SK-N-SH treated with all-trans-retinoic acid at 6 μM for 48 hours (cell line): ENCODE measurements around the gene ACOXL.

Source experiments
- ATAC-seq: fragments of 200-7000 bp; cut with Tn5 transposase; 3 replicates; pipeline ENCODE4 v1.9.1; 2020; ENCODE audit warnings: mild to moderate bottlenecking, moderate library complexity
- ARNTL ChIP-seq: fragments of 450-650 bp; formaldehyde crosslinking; IDR thresholded peaks from 2 replicates; pipeline ENCODE4 v1.5.0; 2020; ENCODE audit warnings: low read depth, mild to moderate bottlenecking, moderate library complexity, borderline replicate concordance
- BACH2 ChIP-seq: fragments of 250-450 bp; sonication (Bioruptor Pico); IDR thresholded peaks from 2 replicates; pipeline ENCODE4 v1.9.0; 2021; ENCODE audit warnings: mild to moderate bottlenecking, borderline replicate concordance
- CREB5 ChIP-seq: fragments of 250-450 bp; sonication (Bioruptor Pico); IDR thresholded peaks from 2 replicates; pipeline ENCODE4 v1.5.1; 2020; ENCODE audit warnings: low read depth, mild to moderate bottlenecking, moderate library complexity
- CSDC2 ChIP-seq: fragments of 250-450 bp; sonication (Bioruptor Pico); IDR thresholded peaks from 2 replicates; pipeline ENCODE4 v1.5.0; 2020; ENCODE audit warnings: mild to moderate bottlenecking, moderate library complexity
- CSRNP3 ChIP-seq: fragments of 250-450 bp; sonication (Bioruptor Pico); IDR thresholded peaks from 2 replicates; pipeline ENCODE4 v1.5.1; 2021; ENCODE audit warnings: mild to moderate bottlenecking, moderate library complexity
- ESRRG ChIP-seq: fragments of 250-450 bp; sonication (Bioruptor Pico); IDR thresholded peaks from 2 replicates; pipeline ENCODE4 v1.6.1; 2021; ENCODE audit warnings: mild to moderate bottlenecking
- GLIS3 ChIP-seq: fragments of 250-450 bp; sonication (Bioruptor Pico); IDR thresholded peaks from 2 replicates; pipeline ENCODE4 v1.5.0; 2020; ENCODE audit warnings: mild to moderate bottlenecking, moderate library complexity
- ISL1 ChIP-seq: fragments of 250-450 bp; sonication (Bioruptor Pico); IDR thresholded peaks from 2 replicates; pipeline ENCODE4 v2.1.2; 2022; ENCODE audit warnings: mild to moderate bottlenecking, moderate library complexity
- OSR1 ChIP-seq: fragments of 250-450 bp; sonication (Bioruptor Pico); IDR thresholded peaks from 2 replicates; pipeline ENCODE4 v1.8.0; 2022; ENCODE audit warnings: moderate library complexity, mild to moderate bottlenecking, inconsistent platforms
- PATZ1 ChIP-seq: fragments of 250-450 bp; sonication (Bioruptor Pico); IDR thresholded peaks from 2 replicates; pipeline ENCODE4 v1.8.0; 2020; ENCODE audit warnings: mild to moderate bottlenecking, moderate library complexity, borderline replicate concordance
- POU6F1 ChIP-seq: fragments of 250-450 bp; sonication (Bioruptor Pico); IDR thresholded peaks from 2 replicates; pipeline ENCODE4 v1.8.0; 2021; ENCODE audit warnings: low read depth, mild to moderate bottlenecking, moderate library complexity, borderline replicate concordance
- SNAI2 ChIP-seq: fragments of 250-450 bp; sonication (Bioruptor Pico); IDR thresholded peaks from 2 replicates; pipeline ENCODE4 v1.5.0; 2020; ENCODE audit warnings: mild to moderate bottlenecking, moderate library complexity
- TOX ChIP-seq: fragments of 250-450 bp; sonication (Bioruptor Pico); IDR thresholded peaks from 2 replicates; pipeline ENCODE4 v1.8.0; 2021; ENCODE audit warnings: mild to moderate bottlenecking, moderate library complexity, borderline replicate concordance
- TSHZ2 ChIP-seq: fragments of 250-450 bp; sonication (Bioruptor Pico); IDR thresholded peaks from 2 replicates; pipeline ENCODE4 v1.5.0; 2020; ENCODE audit warnings: mild to moderate bottlenecking, moderate library complexity
- ZC3H10 ChIP-seq: fragments of 250-450 bp; sonication (Bioruptor Pico); IDR thresholded peaks from 2 replicates; pipeline ENCODE4 v1.5.1; 2021; ENCODE audit warnings: mild to moderate bottlenecking, moderate library complexity
- ZFP3 ChIP-seq: fragments of 250-450 bp; sonication (Bioruptor Pico); IDR thresholded peaks from 2 replicates; pipeline ENCODE4 v1.5.0; 2020; ENCODE audit warnings: mild to moderate bottlenecking, moderate library complexity
- ZFP30 ChIP-seq: fragments of 450-650 bp; formaldehyde crosslinking; IDR thresholded peaks from 2 replicates; pipeline ENCODE4 v1.5.0; 2022; ENCODE audit warnings: mild to moderate bottlenecking, moderate library complexity
- ZNF565 ChIP-seq: fragments of 450-650 bp; formaldehyde crosslinking; conservative IDR thresholded peaks from 2 replicates; pipeline ENCODE4 v1.5.0; 2020; ENCODE audit warnings: low read depth, mild to moderate bottlenecking, moderate library complexity
- ZNF70 ChIP-seq: fragments of 450-650 bp; formaldehyde crosslinking; IDR thresholded peaks from 2 replicates; pipeline ENCODE4 v1.5.0; 2020; ENCODE audit warnings: mild to moderate bottlenecking, moderate library complexity
- ZNF8 ChIP-seq: fragments of 450-650 bp; formaldehyde crosslinking; IDR thresholded peaks from 2 replicates; pipeline ENCODE4 v1.5.0; 2020; ENCODE audit warnings: mild to moderate bottlenecking, moderate library complexity

The ACOXL gene

GRCh38 chr2:110732422-110733413, at the start of gene ACOXL:
TSS of gene ACOXL (plus strand) at chr2:110732573. CDS start at chr2:110768390, 35,817 bp downstream.
- no peak for TF ChIP-seq TSHZ2 (CRISPR knock-in tag)
- TF ChIP-seq BACH2: no peak
- TF ChIP-seq OSR1: no peak
- no peak for TF ChIP-seq ZC3H10 (CRISPR knock-in tag)
- TF ChIP-seq TOX (CRISPR knock-in tag): no peak
- TF ChIP-seq ISL1 (CRISPR knock-in tag): no peak
- TF ChIP-seq POU6F1: no peak
- no peak for TF ChIP-seq GLIS3 (CRISPR knock-in tag)
- TF ChIP-seq ESRRG (CRISPR knock-in tag): no peak
- TF ChIP-seq CREB5: no peak
- TF ChIP-seq ARNTL (CRISPR knock-in tag): no peak
- TF ChIP-seq ZFP3 (CRISPR knock-in tag): no peak
- TF ChIP-seq CSRNP3 (CRISPR knock-in tag): no peak
- no peak for TF ChIP-seq SNAI2
- no peak for TF ChIP-seq ZNF70 (CRISPR knock-in tag)
- TF ChIP-seq ZFP30: no peak
- TF ChIP-seq ZNF8: no peak
- no peak for TF ChIP-seq CSDC2 (CRISPR knock-in tag)
- no peak for TF ChIP-seq ZNF565 (CRISPR knock-in tag)
- TF ChIP-seq PATZ1 (CRISPR knock-in tag): no peak
- TF ChIP-seq, all 23 proteins: peak for 0

GRCh38 chr2:110682872-110683271, 49.5 kb upstream of the ACOXL start:
- no peak for ATAC-seq
- TF ChIP-seq ZFP30 (no peak), ESRRG (CRISPR knock-in tag) (no peak), ZNF8 (no peak), ARNTL (CRISPR knock-in tag) (no peak), CSDC2 (CRISPR knock-in tag) (no peak), ZNF70 (CRISPR knock-in tag) (no peak), CSRNP3 (CRISPR knock-in tag) (no peak), OSR1 (no peak), CREB5 (no peak), POU6F1 (no peak), GLIS3 (CRISPR knock-in tag) (no peak), TSHZ2 (CRISPR knock-in tag) (no peak), ZC3H10 (CRISPR knock-in tag) (no peak), ZNF565 (CRISPR knock-in tag) (no peak)

More at GRCh38 chr2:110732422-110733413, at the start of gene ACOXL:
- no peak for ATAC-seq
